ENCODE measurements around the gene NEUROD2. TPM values are rescaled to one million over a fixed set of nuclear protein-coding genes. Genes with fewer than 3 reads are reported as not detected.

Gene NEUROD2
- total and polyA plus RNA-seq, 2 of the 13 experiments (the other 11 are each of a cell fraction or from before 2014, with no cell fraction given): not detected

DNA sequence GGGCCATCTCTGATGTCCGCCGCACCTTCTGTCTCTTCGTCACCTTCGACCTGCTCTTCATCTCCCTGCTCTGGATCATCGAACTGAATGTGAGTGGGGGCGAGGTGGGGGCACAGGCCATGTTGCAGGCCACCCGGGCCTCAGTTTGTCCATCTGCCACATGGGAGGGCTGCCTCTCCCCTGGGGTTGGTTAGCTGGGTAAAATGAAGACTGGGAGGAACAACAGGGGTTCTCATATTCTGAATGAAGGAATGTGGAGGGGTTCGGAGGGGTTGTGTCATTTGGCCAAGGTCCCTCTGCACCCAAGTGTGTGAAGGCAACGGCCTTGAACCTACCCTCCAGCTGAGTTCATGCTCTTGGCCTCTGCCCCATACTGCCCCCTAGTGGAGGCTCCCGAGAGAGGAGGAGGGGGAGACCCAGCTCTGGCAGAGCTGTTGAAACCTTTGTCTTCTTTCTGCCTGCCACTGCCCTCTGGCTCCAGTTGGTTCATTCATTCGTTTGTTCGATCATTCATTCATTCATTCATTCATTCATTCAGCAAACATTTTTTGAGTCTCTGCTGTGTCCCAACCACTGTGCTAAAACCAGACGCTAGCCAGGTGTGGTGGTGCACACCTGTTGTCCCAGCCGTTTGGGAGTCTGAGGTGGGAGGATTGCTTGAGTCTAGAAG, 46.1 kb upstream of the NEUROD2 start (continued):
- TF ChIP-seq, protein P1, sequence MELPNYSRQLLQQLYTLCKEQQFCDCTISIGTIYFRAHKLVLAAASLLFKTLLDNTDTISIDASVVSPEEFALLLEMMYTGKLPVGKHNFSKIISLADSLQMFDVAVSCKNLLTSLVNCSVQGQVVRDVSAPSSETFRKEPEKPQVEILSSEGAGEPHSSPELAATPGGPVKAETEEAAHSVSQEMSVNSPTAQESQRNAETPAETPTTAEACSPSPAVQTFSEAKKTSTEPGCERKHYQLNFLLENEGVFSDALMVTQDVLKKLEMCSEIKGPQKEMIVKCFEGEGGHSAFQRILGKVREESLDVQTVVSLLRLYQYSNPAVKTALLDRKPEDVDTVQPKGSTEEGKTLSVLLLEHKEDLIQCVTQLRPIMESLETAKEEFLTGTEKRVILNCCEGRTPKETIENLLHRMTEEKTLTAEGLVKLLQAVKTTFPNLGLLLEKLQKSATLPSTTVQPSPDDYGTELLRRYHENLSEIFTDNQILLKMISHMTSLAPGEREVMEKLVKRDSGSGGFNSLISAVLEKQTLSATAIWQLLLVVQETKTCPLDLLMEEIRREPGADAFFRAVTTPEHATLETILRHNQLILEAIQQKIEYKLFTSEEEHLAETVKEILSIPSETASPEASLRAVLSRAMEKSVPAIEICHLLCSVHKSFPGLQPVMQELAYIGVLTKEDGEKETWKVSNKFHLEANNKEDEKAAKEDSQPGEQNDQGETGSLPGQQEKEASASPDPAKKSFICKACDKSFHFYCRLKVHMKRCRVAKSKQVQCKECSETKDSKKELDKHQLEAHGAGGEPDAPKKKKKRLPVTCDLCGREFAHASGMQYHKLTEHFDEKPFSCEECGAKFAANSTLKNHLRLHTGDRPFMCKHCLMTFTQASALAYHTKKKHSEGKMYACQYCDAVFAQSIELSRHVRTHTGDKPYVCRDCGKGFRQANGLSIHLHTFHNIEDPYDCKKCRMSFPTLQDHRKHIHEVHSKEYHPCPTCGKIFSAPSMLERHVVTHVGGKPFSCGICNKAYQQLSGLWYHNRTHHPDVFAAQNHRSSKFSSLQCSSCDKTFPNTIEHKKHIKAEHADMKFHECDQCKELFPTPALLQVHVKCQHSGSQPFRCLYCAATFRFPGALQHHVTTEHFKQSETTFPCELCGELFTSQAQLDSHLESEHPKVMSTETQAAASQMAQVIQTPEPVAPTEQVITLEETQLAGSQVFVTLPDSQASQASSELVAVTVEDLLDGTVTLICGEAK (IDR thresholded peaks at IDR 0.05): no peak
- TF ChIP-seq, protein P1 (CRISPR knock-in tag; IDR thresholded peaks at IDR 0.05): 0 out of 2 replicates have a peak, but pooled peaks have one; percentile 31
- TF ChIP-seq MIER3 (CRISPR knock-in tag; IDR thresholded peaks at IDR 0.05; ENCODE audit: borderline replicate concordance): no peak
- TF ChIP-seq ZNF761 (CRISPR knock-in tag; conservative IDR thresholded peaks at IDR 0.05): no peak
- TF ChIP-seq ZNF331 (CRISPR knock-in tag; IDR thresholded peaks at IDR 0.05): peak; percentile 59; the same call in 1 of the 2 replicates
- TF ChIP-seq NFE2L1 (CRISPR knock-in tag; IDR thresholded peaks at IDR 0.05; ENCODE audit: borderline replicate concordance): no peak
- TF ChIP-seq, protein P2, sequence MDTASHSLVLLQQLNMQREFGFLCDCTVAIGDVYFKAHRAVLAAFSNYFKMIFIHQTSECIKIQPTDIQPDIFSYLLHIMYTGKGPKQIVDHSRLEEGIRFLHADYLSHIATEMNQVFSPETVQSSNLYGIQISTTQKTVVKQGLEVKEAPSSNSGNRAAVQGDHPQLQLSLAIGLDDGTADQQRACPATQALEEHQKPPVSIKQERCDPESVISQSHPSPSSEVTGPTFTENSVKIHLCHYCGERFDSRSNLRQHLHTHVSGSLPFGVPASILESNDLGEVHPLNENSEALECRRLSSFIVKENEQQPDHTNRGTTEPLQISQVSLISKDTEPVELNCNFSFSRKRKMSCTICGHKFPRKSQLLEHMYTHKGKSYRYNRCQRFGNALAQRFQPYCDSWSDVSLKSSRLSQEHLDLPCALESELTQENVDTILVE (CRISPR knock-in tag; IDR thresholded peaks at IDR 0.05): 0 out of 2 replicates have a peak, but pooled peaks have one; percentile 40
- TF ChIP-seq NKX3-1 (CRISPR knock-in tag; IDR thresholded peaks at IDR 0.05): no peak
- no peak for TF ChIP-seq ZNF510 (CRISPR knock-in tag; IDR thresholded peaks at IDR 0.05; ENCODE audit: low read depth)
- no peak for TF ChIP-seq ZNF296 (CRISPR knock-in tag; conservative IDR thresholded peaks at IDR 0.05)
- TF ChIP-seq SMAD1 (CRISPR knock-in tag; IDR thresholded peaks at IDR 0.05; ENCODE audit: borderline replicate concordance, low read depth): peak; percentile 40; the same call in 1 of the 2 replicates
- TF ChIP-seq NR3C1 (CRISPR knock-in tag; IDR thresholded peaks at IDR 0.05): no peak
- TF ChIP-seq, protein P3, sequence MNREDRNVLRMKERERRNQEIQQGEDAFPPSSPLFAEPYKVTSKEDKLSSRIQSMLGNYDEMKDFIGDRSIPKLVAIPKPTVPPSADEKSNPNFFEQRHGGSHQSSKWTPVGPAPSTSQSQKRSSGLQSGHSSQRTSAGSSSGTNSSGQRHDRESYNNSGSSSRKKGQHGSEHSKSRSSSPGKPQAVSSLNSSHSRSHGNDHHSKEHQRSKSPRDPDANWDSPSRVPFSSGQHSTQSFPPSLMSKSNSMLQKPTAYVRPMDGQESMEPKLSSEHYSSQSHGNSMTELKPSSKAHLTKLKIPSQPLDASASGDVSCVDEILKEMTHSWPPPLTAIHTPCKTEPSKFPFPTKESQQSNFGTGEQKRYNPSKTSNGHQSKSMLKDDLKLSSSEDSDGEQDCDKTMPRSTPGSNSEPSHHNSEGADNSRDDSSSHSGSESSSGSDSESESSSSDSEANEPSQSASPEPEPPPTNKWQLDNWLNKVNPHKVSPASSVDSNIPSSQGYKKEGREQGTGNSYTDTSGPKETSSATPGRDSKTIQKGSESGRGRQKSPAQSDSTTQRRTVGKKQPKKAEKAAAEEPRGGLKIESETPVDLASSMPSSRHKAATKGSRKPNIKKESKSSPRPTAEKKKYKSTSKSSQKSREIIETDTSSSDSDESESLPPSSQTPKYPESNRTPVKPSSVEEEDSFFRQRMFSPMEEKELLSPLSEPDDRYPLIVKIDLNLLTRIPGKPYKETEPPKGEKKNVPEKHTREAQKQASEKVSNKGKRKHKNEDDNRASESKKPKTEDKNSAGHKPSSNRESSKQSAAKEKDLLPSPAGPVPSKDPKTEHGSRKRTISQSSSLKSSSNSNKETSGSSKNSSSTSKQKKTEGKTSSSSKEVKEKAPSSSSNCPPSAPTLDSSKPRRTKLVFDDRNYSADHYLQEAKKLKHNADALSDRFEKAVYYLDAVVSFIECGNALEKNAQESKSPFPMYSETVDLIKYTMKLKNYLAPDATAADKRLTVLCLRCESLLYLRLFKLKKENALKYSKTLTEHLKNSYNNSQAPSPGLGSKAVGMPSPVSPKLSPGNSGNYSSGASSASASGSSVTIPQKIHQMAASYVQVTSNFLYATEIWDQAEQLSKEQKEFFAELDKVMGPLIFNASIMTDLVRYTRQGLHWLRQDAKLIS (CRISPR knock-in tag; IDR thresholded peaks at IDR 0.05): no peak
- TF ChIP-seq, protein P4, sequence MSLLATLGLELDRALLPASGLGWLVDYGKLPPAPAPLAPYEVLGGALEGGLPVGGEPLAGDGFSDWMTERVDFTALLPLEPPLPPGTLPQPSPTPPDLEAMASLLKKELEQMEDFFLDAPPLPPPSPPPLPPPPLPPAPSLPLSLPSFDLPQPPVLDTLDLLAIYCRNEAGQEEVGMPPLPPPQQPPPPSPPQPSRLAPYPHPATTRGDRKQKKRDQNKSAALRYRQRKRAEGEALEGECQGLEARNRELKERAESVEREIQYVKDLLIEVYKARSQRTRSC (CRISPR knock-in tag; IDR thresholded peaks at IDR 0.05; ENCODE audit: low read depth): no peak

Measured in HepG2 (cell line).